ENCODE results near the gene ELP6.

- no peak for TF ChIP-seq CTCF (conservative IDR thresholded peaks at IDR 0.05; ENCODE audit: low read depth, low read length)
- no peak for TF ChIP-seq EZH2 (IDR thresholded peaks at IDR 0.05; ENCODE audit: borderline replicate concordance, low read depth, low read length, poor library complexity, severe bottlenecking)
Measured at GRCh38 chr3:47456984-47457383, 56.5 kb downstream of the ELP6 start.

All from A673 (cell line).